A673 (cell line): ENCODE data around the gene CTNNA2. TPM values are rescaled to one million over a fixed set of nuclear protein-coding genes. Genes with fewer than 3 reads are reported as not detected.

Experiments
- BruUV-seq: library from RNA; stranded (reverse); fragments of 400-500 nt; replicated peaks from 2 replicates; lab custom pipeline; 2021; lab: Mats Ljungman, UMichigan
- CTCF ChIA-PET: fragments of 300-600 bp; sonication (Branson Sonifier 250); formaldehyde crosslinking; loops from one replicate; lab custom pipeline; 2022; ENCODE audit warnings: antibody characterized with exemption; lab: Charles Lee
- POLR2A ChIA-PET: fragments of 300-600 bp; sonication (Branson Sonifier 250); formaldehyde crosslinking; loops from one replicate; lab custom pipeline; 2022; ENCODE audit warnings: antibody characterized with exemption; ENCODE audit not compliant: low non-redundant PET; lab: Charles Lee
- DNase-seq: peaks from one replicate; pipeline ENCODE4 v3.0.0-alpha.2; 2015; ENCODE audit warnings: low spot score
- H3K27ac ChIP-seq: fragments of 200-600 bp; sonication (generic); 2 replicates; pipeline ENCODE4 v1.5.1; 2016; ENCODE audit warnings: mixed run types, low read depth, mild to moderate bottlenecking, mixed read lengths, antibody characterized with exemption, low read length; ENCODE audit not compliant: poor library complexity, severe bottlenecking
- H3K27me3 ChIP-seq: fragments of 200-600 bp; sonication (generic); replicated peaks from 2 replicates; pipeline ENCODE4 v1.6.1; 2017; ENCODE audit warnings: mixed run types, low read depth, mild to moderate bottlenecking, mixed read lengths, antibody characterized with exemption, low read length; ENCODE audit not compliant: insufficient read depth, poor library complexity
- H3K36me3 ChIP-seq: fragments of 200-600 bp; sonication (generic); 2 replicates; pipeline ENCODE4 v1.6.1; 2016; ENCODE audit warnings: mixed run types, mild to moderate bottlenecking, mixed read lengths, antibody characterized with exemption, low read length; ENCODE audit not compliant: insufficient read depth, poor library complexity, severe bottlenecking
- H3K4me1 ChIP-seq: fragments of 200-600 bp; sonication (generic); 2 replicates; pipeline ENCODE4 v1.6.1; 2017; ENCODE audit warnings: mixed run types, mild to moderate bottlenecking, mixed read lengths, antibody characterized with exemption, low read length; ENCODE audit not compliant: insufficient read depth, poor library complexity, severe bottlenecking
- H3K4me3 ChIP-seq: fragments of 200-600 bp; sonication (generic); 2 replicates; pipeline ENCODE4 v1.5.1; 2016; ENCODE audit warnings: low read depth, mixed run types, mild to moderate bottlenecking, mixed read lengths, low read length; ENCODE audit not compliant: poor library complexity, severe bottlenecking
- H3K9me3 ChIP-seq: fragments of 200-600 bp; sonication (generic); 2 replicates; pipeline ENCODE4 v1.6.1; 2016; ENCODE audit warnings: mixed run types, low read depth, mild to moderate bottlenecking, mixed read lengths, antibody characterized with exemption, low read length; ENCODE audit not compliant: poor library complexity, severe bottlenecking
- EZH2 ChIP-seq: fragments of 200-600 bp; sonication (generic); IDR thresholded peaks from 2 replicates; pipeline ENCODE4 v1.6.1; 2017; ENCODE audit warnings: borderline replicate concordance, low read depth, mild to moderate bottlenecking, mixed read lengths, antibody characterized with exemption, low read length; ENCODE audit not compliant: poor library complexity, severe bottlenecking
- intact Hi-C: fragments of 100-400 bp; cut with micrococcal nuclease; formaldehyde crosslinking; loops from one replicate; pipeline ENCODE4 v1.10.0; 2022; ENCODE audit not compliant: unreplicated experiment
- total RNA-seq: library from RNA; stranded (reverse); gene quantifications from 2 replicates; pipeline ENCODE4 v1.2.3, GENCODE V29; 2021
- TF ChIP-seq, protein P1 (sequence below): fragments of 300-800, 200-600 bp; sonication (generic); conservative IDR thresholded peaks from 2 replicates; pipeline ENCODE4 v1.5.1; 2017; ENCODE audit warnings: low read depth, mild to moderate bottlenecking, antibody characterized with exemption, low read length, moderate library complexity, mixed read lengths

CTNNA2 gene
- total RNA-seq, 1 experiment from 2014 or later, result not detected

DNA sequence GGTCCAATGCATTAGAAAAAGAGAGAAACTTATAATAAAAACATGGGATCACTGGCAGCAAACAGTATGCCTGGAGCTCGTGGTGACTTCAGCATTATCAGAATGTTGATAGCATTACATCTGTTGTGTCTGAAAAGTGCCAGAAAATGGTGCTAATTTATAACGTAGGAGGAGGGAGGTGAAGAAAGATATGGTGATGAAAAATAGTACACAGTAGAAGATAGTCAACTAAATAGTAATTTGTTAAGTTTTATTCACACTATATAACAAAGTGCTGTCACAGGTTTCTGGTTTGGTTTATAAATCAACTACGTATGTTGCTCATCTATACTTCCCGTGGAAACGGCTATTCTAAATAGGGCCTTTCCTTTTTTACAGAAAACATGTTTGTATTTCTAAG lies 674.3 kb downstream of the CTNNA2 start:
- no peak overlapping the region for H3K27ac ChIP-seq

DNA sequence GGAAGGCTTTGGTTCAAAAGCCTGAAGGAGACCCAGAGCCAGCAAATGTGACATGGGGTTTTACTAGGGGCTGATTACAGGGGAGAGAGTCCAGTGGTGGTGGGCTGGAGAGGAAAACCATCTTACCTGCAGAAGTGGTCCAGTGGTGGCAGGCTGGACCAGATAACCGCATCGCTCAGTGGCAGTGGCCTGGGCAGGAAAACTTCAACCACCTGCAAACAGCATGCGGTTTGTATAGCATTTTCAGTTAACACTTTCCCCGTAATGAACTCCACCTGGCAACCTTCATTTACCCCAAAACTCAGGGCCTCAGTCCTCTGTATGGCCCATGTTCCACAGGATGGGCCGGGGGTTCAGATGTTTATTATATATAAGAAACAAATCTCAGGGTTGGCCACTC lies 677.3 kb downstream of the CTNNA2 start:
- ChIA-PET POLR2A (no interaction called here), CTCF (no interaction called here)
- Histone ChIP-seq H3K9me3 (no peaks in the 10 kb centered on the region), H3K27me3 (no peaks in the 10 kb centered on the region), H3K4me3 (no peak overlapping the region), H3K27ac (no peak overlapping the region), H3K4me1 (no peaks in the 10 kb centered on the region), H3K36me3 (no peaks in the 10 kb centered on the region)
- no TSS peak for BruUV-seq
- TF ChIP-seq, protein P1, sequence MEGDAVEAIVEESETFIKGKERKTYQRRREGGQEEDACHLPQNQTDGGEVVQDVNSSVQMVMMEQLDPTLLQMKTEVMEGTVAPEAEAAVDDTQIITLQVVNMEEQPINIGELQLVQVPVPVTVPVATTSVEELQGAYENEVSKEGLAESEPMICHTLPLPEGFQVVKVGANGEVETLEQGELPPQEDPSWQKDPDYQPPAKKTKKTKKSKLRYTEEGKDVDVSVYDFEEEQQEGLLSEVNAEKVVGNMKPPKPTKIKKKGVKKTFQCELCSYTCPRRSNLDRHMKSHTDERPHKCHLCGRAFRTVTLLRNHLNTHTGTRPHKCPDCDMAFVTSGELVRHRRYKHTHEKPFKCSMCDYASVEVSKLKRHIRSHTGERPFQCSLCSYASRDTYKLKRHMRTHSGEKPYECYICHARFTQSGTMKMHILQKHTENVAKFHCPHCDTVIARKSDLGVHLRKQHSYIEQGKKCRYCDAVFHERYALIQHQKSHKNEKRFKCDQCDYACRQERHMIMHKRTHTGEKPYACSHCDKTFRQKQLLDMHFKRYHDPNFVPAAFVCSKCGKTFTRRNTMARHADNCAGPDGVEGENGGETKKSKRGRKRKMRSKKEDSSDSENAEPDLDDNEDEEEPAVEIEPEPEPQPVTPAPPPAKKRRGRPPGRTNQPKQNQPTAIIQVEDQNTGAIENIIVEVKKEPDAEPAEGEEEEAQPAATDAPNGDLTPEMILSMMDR, result no peak
- no peak for TF ChIP-seq EZH2
- no peak for DNase-seq
- intact Hi-C loops, result no loop called here

More for the DNA sequence above, 674.3 kb downstream of the CTNNA2 start:
- H3K4me3 ChIP-seq, result no peak overlapping the region
- no peaks in the 10 kb centered on the region for H3K4me1 ChIP-seq
- CTCF ChIA-PET, result no interaction called here
- intact Hi-C loops, result no loop called here
- no peak for DNase-seq
- no peak for TF ChIP-seq EZH2
- TF ChIP-seq, protein P1, result no peak
- no peaks in the 10 kb centered on the region for H3K36me3 ChIP-seq
- no TSS peak for BruUV-seq
- H3K27me3 ChIP-seq, result no peaks in the 10 kb centered on the region
- H3K9me3 ChIP-seq, result no peaks in the 10 kb centered on the region
- POLR2A ChIA-PET, result no interaction called here

DNA sequence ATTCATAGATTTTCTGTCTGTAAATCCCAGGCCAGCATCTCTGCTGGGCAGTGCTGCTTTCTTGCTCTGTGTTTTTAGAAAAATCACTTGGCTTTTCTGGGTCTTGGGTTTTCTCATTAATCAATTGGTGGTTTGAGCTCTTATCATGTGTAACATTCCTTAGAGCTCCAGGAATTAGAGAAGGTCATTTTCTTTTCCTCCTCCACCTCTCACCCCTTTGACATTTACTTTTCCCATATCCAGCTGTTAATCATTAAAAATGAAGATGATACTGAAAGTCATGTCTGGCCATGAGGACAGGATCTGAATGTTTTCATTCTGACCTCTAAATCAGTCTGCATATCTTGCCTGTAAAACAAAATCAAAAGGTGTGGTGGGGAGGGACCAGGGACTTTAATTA lies 680.7 kb downstream of the CTNNA2 start:
- intact Hi-C loops, result no loop called here
- Histone ChIP-seq H3K4me3 (no peak overlapping the region), H3K36me3 (no peaks in the 10 kb centered on the region), H3K27ac (no peak overlapping the region), H3K27me3 (no peaks in the 10 kb centered on the region), H3K9me3 (no peaks in the 10 kb centered on the region), H3K4me1 (no peaks in the 10 kb centered on the region)
- BruUV-seq, result no TSS peak
- DNase-seq, result no peak
- ChIA-PET CTCF (no interaction called here), POLR2A (no interaction called here)
- TF ChIP-seq EZH2, result no peak
- TF ChIP-seq, protein P1, result no peak
